GM19240 (cell line): ENCODE results near the gene MDC1.
A peak's percentile ranks its signal among the peaks of the same experiment; 100 is the strongest.
"Not testable (repeated sequence)": the region's sequence is repeated elsewhere in the genome, so short reads cannot be mapped to it uniquely, and the experiment has no call there.

Experiments used
- DNase-seq: peaks from one replicate; pipeline ENCODE4 v3.0.0; 2011; ENCODE audit warnings: low spot score; ENCODE audit not compliant: insufficient read length

Gene MDC1

GRCh38 chr6:30725713-30726505, 8.8 kb upstream of the MDC1 start:
- no peak for DNase-seq

GRCh38 chr6:30724906-30725667, 8.0 kb upstream of the MDC1 start:
- DNase-seq, result no peak

- DNase-seq, result not testable (repeated sequence)
Observed at GRCh38 chr6:30723843-30724741, 7.0 kb upstream of the MDC1 start.

- DNase-seq, result not testable (repeated sequence)
Observed at GRCh38 chr6:30723159-30723842, 6.2 kb upstream of the MDC1 start.

GRCh38 chr6:30722280-30723112, 5.4 kb upstream of the MDC1 start:
- DNase-seq, result peak; percentile 47

- DNase-seq, result not testable (repeated sequence)
Observed at GRCh38 chr6:30722025-30722279, 4.9 kb upstream of the MDC1 start.

- DNase-seq, result peak; percentile 49
Observed at GRCh38 chr6:30721198-30722024, 4.3 kb upstream of the MDC1 start.

- DNase-seq, result peak; percentile 29
Observed at GRCh38 chr6:30720738-30721197, 3.7 kb upstream of the MDC1 start.

GRCh38 chr6:30719791-30720737, 3.0 kb upstream of the MDC1 start, which contains the start of gene TUBB:
Gene TUBB (plus strand): TSS chr6:30720352. CDS start chr6:30720507, 155 bp downstream.
- peak; percentile 53 for DNase-seq

GRCh38 chr6:30719356-30719755, 2.3 kb upstream of the MDC1 start:
- no peak for DNase-seq

GRCh38 chr6:30717845-30718720, 1.0 kb upstream of the MDC1 start:
- DNase-seq, result not testable (repeated sequence)

GRCh38 chr6:30716879-30717128, 277 bp downstream of the MDC1 start:
- no peak for DNase-seq

- DNase-seq, result no peak
Observed at GRCh38 chr6:30714263-30714662, 2.8 kb downstream of the MDC1 start.

- DNase-seq, result no peak
Observed at GRCh38 chr6:30712441-30712945, 4.6 kb downstream of the MDC1 start.

GRCh38 chr6:30711758-30712380, 5.2 kb downstream of the MDC1 start:
- no peak for DNase-seq

- DNase-seq, result no peak
Observed at GRCh38 chr6:30709101-30709868, 7.8 kb downstream of the MDC1 start.
